DMS153 treated with DMSO at 0.1 percent for 48 hours (cell line): ENCODE results near the gene SLC35F3.

Experiments used
- DNase-seq: peaks from one replicate; lab custom pipeline; 2025; ENCODE audit not compliant: unreplicated experiment; lab: John Stamatoyannopoulos, UW

The SLC35F3 gene

GRCh38 chr1:233909195-233909594 lies 4.7 kb downstream of the SLC35F3 start:
- DNase-seq, result no peak

DNA sequence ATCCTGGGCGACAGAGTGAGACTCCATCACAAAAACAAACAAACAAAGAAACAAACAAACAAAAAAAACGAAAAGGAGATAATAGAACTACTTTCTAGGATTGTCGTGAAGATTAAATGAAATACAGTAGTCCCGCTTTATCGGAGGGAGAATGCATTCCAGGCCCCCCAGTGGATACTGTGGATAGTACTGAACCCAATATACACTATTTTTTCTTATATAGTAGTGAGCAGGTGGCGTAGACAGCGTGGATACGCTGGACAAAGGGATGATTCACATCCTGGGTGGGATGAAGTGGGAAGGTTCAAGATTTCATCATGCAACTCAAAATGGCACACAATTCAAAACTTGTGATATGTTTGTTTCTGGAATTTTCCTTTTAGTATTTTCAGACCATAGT lies 8.0 kb downstream of the SLC35F3 start:
- DNase-seq, result no peak

GRCh38 chr1:233912909-233913308 lies 8.4 kb downstream of the SLC35F3 start:
- DNase-seq, result no peak

DNA sequence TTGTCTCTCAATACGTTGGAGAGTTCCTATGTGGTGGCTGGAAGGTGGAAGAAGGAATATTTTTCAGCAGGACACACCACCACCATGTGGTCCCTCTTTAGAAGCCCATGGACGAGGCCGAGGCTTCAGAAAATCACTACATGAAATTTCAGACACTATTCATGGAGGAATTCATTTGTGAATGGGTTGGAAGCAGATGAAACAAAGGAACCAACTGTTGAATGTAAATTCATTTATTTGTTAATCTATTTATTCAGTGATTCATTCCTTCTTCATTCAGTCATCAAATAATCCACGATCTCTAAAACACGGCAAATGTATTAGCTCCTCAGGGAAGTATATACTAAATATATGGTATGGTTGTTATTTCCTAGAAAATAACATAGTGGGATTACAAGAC lies 12.2 kb downstream of the SLC35F3 start:
- DNase-seq, result no peak

DNA sequence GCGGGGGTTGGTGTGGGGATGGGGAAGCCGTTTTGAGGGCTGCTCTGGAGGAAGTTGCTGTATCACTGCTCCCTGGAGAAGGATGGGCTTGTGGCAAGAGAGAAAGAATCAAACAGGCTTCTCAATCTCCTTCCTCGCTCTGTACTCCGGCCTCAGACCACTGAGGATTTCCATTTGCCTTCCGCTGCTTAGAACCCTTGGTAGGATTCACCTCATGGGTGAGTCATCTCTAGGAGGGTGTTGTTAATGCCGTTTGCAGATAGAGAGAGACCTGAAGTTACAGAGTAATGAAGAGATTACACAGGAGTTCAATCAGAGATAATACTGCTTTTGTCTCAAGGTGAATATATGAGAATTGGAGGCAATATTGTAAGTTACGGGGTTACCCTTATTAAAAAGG lies 15.3 kb downstream of the SLC35F3 start:
- no peak for DNase-seq

- no peak for DNase-seq
These were observed 23.6 kb downstream of the SLC35F3 start for GRCh38 chr1:233928123-233928522.

- no peak for DNase-seq
These were observed 28.9 kb downstream of the SLC35F3 start for GRCh38 chr1:233933339-233933738.

DNA sequence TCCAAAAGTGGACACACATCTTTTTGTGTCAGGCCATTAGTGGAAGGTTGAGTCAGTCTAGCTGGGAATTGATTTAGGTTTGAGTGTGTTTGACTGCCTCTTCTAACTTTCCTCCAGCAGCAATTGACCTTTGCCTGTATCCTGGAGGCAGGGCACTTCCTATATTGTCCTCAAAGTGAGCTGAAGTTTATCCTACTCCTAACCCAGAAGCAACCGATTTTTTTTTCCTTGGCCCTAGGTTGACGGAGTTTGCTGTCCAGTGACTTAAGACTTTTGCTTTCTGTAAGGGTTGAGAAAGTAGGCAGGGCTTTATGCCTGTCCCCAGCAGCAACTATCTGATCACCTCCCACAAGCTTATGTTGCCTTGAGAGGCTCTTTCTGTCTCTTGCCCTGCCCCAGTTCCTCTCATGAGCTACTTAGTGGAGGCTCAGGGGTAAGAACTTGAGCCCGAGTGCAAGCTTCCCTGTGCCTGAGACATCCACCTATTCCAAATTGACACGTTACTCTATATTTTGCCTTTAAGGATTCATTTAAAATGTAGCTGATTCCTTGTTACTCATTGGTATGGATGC lies 30.9 kb downstream of the SLC35F3 start:
- DNase-seq, result no peak

GRCh38 chr1:233936422-233936821 lies 31.9 kb downstream of the SLC35F3 start:
- DNase-seq, result no peak

DNA sequence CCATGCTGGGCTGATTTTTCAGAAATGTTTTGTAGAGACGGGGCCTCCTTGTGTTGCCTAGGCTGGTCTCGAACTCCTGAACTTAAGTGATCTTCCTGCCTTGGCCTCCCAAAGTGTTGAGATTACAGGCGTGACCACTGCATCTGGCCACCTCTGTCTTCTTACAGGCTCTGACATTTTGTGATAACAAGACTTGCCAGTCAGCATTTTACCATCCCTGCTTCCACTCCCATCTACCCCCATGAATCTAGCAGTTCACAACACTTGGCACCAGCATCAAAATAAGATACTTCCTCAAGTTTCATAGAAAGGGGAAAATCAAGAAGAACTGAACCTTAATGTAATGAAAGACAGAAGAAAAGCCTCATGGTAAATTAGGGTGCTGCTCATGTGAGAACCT lies 32.4 kb downstream of the SLC35F3 start:
- no peak for DNase-seq

DNA sequence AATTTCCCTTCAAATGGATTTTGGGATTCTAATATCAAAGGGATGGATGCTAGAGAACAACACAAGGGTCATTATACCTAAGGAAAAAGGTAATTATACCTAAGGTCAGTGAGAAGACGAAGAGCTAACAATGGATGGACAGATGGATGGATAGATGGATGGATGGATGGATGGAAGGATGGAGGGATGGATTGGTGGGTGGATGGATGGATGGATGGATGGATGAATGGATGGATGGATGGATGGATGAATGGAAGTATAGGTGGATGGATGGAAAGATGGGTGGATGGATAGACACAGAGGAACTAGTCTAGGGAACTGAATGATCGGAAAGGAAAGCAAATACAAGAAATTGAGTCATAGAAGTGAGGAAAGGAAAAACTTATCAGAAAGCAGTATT lies 34.0 kb downstream of the SLC35F3 start:
- DNase-seq, result no peak

DNA sequence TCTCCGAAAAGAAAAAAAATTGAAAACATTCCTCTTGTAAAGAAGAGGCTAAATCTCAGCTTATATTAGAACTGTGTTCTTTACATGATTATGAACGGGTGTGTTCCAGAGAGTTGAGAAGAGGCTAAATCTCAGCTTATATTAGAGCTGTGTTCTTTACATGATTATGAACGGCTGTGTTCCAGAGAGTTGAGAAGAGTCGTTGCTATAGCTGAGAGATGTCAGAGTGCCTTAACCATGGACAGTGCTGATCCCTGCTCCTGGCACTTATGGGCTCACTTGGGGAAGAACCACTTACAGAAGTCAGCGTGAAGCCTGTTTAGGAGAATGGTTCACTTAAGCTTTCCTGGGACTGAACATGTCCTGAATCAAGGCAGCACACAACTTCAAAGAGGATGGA lies 35.0 kb downstream of the SLC35F3 start:
- DNase-seq, result no peak

- no peak for DNase-seq
These were observed 36.4 kb downstream of the SLC35F3 start for GRCh38 chr1:233940908-233941307.

DNA sequence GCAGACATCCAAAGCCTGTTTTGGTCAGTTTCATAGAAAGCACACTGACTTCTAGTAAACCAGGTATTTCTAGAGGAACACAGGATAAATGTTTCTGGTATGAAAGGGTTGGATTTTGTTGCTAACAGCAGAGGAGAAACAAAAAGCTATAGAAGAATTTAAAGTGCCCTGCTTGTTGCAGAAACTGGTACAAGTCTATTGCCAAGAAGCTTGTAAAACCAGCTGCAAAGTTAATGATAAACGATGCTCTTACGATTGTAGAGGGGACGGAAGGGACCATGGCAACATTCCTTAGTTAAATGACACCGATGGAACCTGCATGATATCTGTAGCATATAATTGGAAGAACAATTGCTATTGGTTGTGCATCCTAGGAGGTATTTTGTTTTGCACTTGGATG lies 40.1 kb downstream of the SLC35F3 start:
- no peak for DNase-seq

- no peak for DNase-seq
These were observed 41.1 kb downstream of the SLC35F3 start for GRCh38 chr1:233945573-233945972.

- DNase-seq, result no peak
These were observed 41.5 kb downstream of the SLC35F3 start for GRCh38 chr1:233945979-233946378.

DNA sequence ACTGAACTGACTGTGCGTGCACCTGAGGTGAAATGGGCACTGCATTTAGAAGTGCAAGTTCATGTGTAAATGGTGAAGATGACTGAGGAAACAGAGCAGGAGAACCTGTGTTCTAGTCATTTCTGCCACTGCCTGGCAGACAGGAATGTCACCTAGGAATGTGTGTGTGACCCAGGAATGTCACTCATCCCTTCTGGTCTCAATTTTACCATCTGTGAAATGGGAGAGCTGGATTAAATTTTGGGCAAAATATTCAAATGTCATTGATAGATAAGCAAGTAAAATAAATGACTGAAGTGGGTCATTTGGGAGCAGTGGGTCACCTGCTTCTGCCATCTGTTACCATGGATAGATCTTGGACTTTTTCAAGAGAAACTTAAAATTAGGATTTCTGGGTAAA lies 42.2 kb downstream of the SLC35F3 start:
- DNase-seq, result no peak

DNA sequence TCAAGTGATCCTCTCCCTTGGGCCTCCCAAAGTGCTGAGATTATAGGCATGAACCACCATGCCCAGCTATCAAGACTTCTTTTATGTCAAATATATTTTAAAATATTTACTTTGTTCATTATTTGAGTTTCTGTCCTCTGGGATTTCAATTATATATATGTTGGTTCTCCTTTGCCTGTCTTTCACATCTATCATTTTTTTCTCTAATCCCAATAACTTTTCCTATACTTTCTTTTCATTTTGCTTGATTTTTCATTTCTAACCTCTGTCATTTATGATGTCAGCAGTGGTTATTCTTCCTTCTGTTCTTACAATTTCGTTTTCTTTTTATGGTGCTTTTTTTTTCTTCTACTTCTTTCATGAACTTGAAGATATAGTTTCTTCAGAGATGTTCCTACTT lies 47.3 kb downstream of the SLC35F3 start:
- DNase-seq, result no peak

- no peak for DNase-seq
These were observed 53.2 kb downstream of the SLC35F3 start for GRCh38 chr1:233957691-233958090.

DNA sequence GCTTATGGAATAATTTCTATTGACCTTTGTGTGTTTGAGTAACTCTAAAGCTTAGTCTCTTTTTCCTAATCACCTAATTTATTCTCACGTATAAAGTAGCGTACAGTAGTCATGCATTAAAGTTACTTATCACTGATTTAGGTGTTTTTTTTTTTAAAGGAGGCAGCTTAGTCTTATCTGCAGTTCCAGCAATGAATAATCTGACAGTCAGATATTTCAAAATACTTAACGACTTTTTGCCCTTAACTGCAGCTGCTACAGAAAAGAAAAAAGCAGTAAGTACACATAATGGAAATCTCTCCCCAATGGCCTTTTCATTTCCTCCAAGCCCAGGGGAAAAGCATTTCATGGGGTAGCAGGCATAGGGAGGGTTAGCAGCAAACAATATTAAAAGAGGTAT lies 54.6 kb downstream of the SLC35F3 start:
- no peak for DNase-seq

- no peak for DNase-seq
These were observed 55.5 kb downstream of the SLC35F3 start for GRCh38 chr1:233959971-233960370.

DNA sequence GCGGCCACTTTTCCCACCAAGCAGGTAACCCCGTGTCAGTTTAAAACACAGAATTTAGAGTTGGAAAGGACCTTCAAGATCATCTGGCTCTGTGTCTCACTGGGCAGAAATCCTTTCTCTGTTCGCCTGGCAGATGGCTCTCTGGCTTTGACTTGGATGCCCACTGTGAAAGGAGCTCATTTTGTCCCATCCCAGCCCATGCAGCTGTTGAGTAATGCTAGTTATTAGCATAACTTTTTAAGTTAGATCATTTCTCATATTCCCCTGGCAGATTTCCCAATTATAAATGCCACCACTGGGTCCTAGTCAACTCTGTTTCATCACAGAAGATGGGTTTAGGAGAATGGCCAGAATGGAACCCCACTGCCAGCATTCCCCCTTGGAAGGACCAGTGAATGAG lies 55.9 kb downstream of the SLC35F3 start:
- DNase-seq, result no peak

- DNase-seq, result no peak
These were observed 58.4 kb downstream of the SLC35F3 start for GRCh38 chr1:233962878-233963277.

GRCh38 chr1:233965856-233966255 lies 61.4 kb downstream of the SLC35F3 start:
- DNase-seq, result no peak
